Activated CD4-positive, alpha-beta T cell treated with anti-CD3 and anti-CD28 coated beads, Interleukin-2, amount 10 ng/mL, durations not matched to agents 24 days and 14 days (primary cell): ENCODE measurements around the gene PRELID1. TPM values are rescaled to one million over a fixed set of nuclear protein-coding genes. Genes with fewer than 3 reads are reported as not detected.
A peak's percentile ranks its signal among the peaks of the same experiment; 100 is the strongest.

Source experiments
- DNase-seq: peaks from one replicate; pipeline ENCODE4 v3.0.0; 2022
- H3K27ac Mint-ChIP-seq: one replicate; pipeline ENCODE4 v1.8.0; 2022; ENCODE audit warnings: mild to moderate bottlenecking, mixed read lengths
- H3K27me3 Mint-ChIP-seq: one replicate; pipeline ENCODE4 v1.8.0; 2022; ENCODE audit warnings: mixed read lengths
- H3K36me3 Mint-ChIP-seq: one replicate; pipeline ENCODE4 v1.8.0; 2022; ENCODE audit warnings: low read depth, mild to moderate bottlenecking, mixed read lengths
- H3K4me1 Mint-ChIP-seq: one replicate; pipeline ENCODE4 v1.8.0; 2021; ENCODE audit warnings: mixed read lengths
- H3K4me3 Mint-ChIP-seq: one replicate; pipeline ENCODE4 v1.8.0; 2022; ENCODE audit warnings: mild to moderate bottlenecking, moderate library complexity, mixed read lengths
- H3K9me3 Mint-ChIP-seq: one replicate; pipeline ENCODE4 v1.8.0; 2021; ENCODE audit warnings: mixed read lengths
- intact Hi-C: fragments of 100-400 bp; cut with micrococcal nuclease; formaldehyde crosslinking; loops from one replicate; pipeline ENCODE4 v1.15.1; 2023
- total RNA-seq: library from RNA; stranded (reverse); gene quantifications from 2 replicates; pipeline ENCODE4 v1.2.3, GENCODE V29; 2022

PRELID1 gene
- total RNA-seq, 1 donor from 2014 or later = 248 TPM

GRCh38 chr5:177330991-177331842, 27.6 kb downstream of the PRELID1 start:
- no peak overlapping the region for H3K27ac Mint-ChIP-seq

DNA sequence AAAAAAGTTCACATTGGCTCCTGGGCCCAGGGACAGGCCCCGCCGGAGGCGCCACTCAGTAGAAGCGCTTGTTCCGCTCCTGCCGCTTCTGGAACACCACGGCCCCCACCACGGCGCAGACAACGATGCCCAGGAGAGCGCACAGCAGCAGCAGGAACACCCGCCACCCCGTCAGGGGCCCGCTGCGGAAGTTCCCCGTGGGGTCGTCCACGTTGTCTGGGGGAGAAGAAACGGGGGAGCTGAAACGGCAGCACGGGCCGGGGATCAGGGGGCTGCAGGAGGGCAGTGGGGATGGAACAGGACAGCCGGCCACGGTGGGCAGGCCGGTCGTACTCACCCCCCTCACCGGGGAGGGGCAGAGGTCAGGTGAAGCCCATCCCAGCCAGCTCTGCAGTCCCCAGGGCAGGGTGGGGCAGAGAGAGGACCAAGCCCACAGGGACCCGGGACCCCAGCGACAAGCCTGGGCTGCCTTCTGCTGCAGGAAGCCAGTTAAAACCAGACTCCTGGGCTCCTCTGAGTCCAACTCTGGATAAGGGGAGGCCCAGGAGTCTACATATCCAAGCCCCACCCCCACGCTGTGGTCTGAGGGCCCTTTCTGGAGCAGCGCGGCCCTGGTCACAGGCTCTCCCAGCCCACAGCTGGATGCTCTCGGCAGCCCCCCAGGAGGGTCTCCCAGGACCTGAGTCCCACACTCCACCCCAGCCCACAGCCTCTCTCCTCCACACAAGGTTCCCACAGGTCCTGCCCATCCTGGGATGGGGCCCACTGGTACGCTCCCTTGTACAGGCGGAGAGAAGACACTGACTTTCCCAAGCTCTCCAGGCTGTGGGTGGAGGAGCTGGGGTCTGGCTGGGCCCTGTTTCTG, 28.7 kb downstream of the PRELID1 start:
- Mint-ChIP-seq H3K4me1 (peaks cover 2% of the 10 kb centered on the region), H3K27ac (no peak overlapping the region), H3K36me3 (peaks cover 48% of the 10 kb centered on the region), H3K9me3 (no peaks in the 10 kb centered on the region), H3K27me3 (no peaks in the 10 kb centered on the region), H3K4me3 (no peak overlapping the region)
- intact Hi-C loops = no loop called here
- DNase-seq = no peak

More at GRCh38 chr5:177330991-177331842, 27.6 kb downstream of the PRELID1 start:
- no peak overlapping the region for H3K4me3 Mint-ChIP-seq
- no peak for DNase-seq
- H3K27me3 Mint-ChIP-seq = no peaks in the 10 kb centered on the region
- peaks cover 41% of the 10 kb centered on the region for H3K36me3 Mint-ChIP-seq
- intact Hi-C loops = no loop called here
- no peaks in the 10 kb centered on the region for H3K9me3 Mint-ChIP-seq
- peaks cover 2% of the 10 kb centered on the region for H3K4me1 Mint-ChIP-seq

- Mint-ChIP-seq H3K4me1 (no peaks in the 10 kb centered on the region), H3K4me3 (no peak overlapping the region), H3K9me3 (no peaks in the 10 kb centered on the region), H3K27ac (no peak overlapping the region), H3K27me3 (no peaks in the 10 kb centered on the region), H3K36me3 (peaks cover 49% of the 10 kb centered on the region)
- DNase-seq = no peak
- intact Hi-C loops = no loop called here
Observed at GRCh38 chr5:177332896-177333260, 29.3 kb downstream of the PRELID1 start.

DNA sequence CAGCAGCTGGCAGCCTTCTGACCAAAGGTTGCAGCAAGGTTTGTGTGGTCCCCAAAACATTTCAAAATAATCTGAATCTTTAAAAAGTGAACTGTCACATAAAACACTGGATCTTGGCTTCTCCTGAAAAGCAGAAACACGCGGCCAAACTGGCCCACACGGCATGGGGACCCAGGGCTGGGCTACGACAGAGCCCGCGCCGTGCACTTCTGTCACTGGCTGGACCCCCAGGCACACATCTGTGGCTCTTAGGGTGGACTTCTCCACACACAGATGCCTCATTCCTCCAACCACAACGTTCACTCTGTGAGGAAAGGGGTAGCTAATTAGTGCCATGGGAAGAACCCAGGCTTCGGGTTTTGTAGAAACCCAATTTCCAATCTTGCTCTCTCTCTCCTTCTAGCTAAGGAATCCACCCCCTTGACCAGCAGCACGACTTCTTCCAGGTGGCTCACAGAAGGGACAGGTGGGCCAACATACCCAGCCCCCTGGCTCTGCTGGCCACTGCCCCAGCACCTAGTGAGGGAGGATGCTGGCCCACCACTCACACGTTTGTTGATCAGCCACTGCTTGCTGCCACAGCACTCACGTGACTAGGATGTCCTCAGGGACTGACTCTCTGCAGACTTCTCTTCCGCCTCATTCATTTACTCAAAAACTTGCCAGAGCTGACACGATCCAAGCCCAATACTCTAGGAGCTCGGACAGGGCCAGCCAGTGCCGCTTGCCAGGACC, 30.0 kb downstream of the PRELID1 start:
- no peak for DNase-seq
- no peaks in the 10 kb centered on the region for H3K9me3 Mint-ChIP-seq
- no peaks in the 10 kb centered on the region for H3K4me1 Mint-ChIP-seq
- H3K4me3 Mint-ChIP-seq = no peak overlapping the region
- intact Hi-C loops = no loop called here
- no peak overlapping the region for H3K27ac Mint-ChIP-seq
- H3K27me3 Mint-ChIP-seq = no peaks in the 10 kb centered on the region
- peaks cover 49% of the 10 kb centered on the region for H3K36me3 Mint-ChIP-seq

DNA sequence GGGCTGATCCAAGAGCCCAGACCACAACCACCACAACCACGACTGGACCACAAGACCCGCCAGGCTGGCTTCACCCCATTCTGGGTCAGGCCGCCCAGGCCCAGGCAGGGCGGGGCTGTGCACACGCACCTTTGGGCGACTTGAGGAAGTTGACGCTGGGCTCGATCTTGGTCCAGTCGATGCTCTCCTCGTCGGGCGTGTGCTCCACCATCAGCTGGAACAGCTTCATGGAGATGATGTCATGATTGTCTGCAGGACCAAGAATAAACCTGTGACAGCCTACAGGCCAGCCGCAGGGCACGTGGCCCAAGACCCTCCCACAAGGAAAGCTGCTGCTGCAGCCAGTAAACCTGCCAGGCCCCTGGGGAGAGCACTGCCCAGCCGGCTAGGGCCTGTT, 30.6 kb downstream of the PRELID1 start:
- intact Hi-C loops = no loop called here
- Mint-ChIP-seq H3K4me1 (no peaks in the 10 kb centered on the region), H3K27ac (no peak overlapping the region), H3K36me3 (peaks cover 54% of the 10 kb centered on the region), H3K27me3 (no peaks in the 10 kb centered on the region), H3K4me3 (no peak overlapping the region), H3K9me3 (no peaks in the 10 kb centered on the region)
- DNase-seq = no peak

- intact Hi-C loops = no loop called here
- peak overlapping the region; percentile 48 for H3K27ac Mint-ChIP-seq
- H3K9me3 Mint-ChIP-seq = no peaks in the 10 kb centered on the region
- H3K4me3 Mint-ChIP-seq = no peak overlapping the region
- DNase-seq = no peak
- H3K27me3 Mint-ChIP-seq = no peaks in the 10 kb centered on the region
- peaks cover 62% of the 10 kb centered on the region for H3K36me3 Mint-ChIP-seq
- peaks cover 7% of the 10 kb centered on the region for H3K4me1 Mint-ChIP-seq
Observed at GRCh38 chr5:177334781-177335700, 31.4 kb downstream of the PRELID1 start.

GRCh38 chr5:177335701-177336065, 32.1 kb downstream of the PRELID1 start:
- intact Hi-C loops = no loop called here
- H3K27ac Mint-ChIP-seq = no peak overlapping the region
- no peak for DNase-seq
- H3K4me1 Mint-ChIP-seq = peaks cover 9% of the 10 kb centered on the region
- H3K9me3 Mint-ChIP-seq = no peaks in the 10 kb centered on the region
- no peaks in the 10 kb centered on the region for H3K27me3 Mint-ChIP-seq
- no peak overlapping the region for H3K4me3 Mint-ChIP-seq
- H3K36me3 Mint-ChIP-seq = peaks cover 61% of the 10 kb centered on the region

- H3K27me3 Mint-ChIP-seq = no peaks in the 10 kb centered on the region
- H3K4me3 Mint-ChIP-seq = no peak overlapping the region
- H3K4me1 Mint-ChIP-seq = peaks cover 9% of the 10 kb centered on the region
- H3K27ac Mint-ChIP-seq = peak overlapping the region; percentile 2
- intact Hi-C loops = no loop called here
- DNase-seq = no peak
- H3K36me3 Mint-ChIP-seq = peaks cover 60% of the 10 kb centered on the region
- H3K9me3 Mint-ChIP-seq = no peaks in the 10 kb centered on the region
Observed at GRCh38 chr5:177336112-177336511, 32.5 kb downstream of the PRELID1 start.

- Mint-ChIP-seq H3K27ac (no peak overlapping the region), H3K9me3 (no peaks in the 10 kb centered on the region), H3K36me3 (peaks cover 66% of the 10 kb centered on the region), H3K4me3 (no peak overlapping the region), H3K4me1 (peaks cover 9% of the 10 kb centered on the region), H3K27me3 (no peaks in the 10 kb centered on the region)
- intact Hi-C loops = no loop called here
- no peak for DNase-seq
Observed at GRCh38 chr5:177336603-177337494, 33.2 kb downstream of the PRELID1 start.

DNA sequence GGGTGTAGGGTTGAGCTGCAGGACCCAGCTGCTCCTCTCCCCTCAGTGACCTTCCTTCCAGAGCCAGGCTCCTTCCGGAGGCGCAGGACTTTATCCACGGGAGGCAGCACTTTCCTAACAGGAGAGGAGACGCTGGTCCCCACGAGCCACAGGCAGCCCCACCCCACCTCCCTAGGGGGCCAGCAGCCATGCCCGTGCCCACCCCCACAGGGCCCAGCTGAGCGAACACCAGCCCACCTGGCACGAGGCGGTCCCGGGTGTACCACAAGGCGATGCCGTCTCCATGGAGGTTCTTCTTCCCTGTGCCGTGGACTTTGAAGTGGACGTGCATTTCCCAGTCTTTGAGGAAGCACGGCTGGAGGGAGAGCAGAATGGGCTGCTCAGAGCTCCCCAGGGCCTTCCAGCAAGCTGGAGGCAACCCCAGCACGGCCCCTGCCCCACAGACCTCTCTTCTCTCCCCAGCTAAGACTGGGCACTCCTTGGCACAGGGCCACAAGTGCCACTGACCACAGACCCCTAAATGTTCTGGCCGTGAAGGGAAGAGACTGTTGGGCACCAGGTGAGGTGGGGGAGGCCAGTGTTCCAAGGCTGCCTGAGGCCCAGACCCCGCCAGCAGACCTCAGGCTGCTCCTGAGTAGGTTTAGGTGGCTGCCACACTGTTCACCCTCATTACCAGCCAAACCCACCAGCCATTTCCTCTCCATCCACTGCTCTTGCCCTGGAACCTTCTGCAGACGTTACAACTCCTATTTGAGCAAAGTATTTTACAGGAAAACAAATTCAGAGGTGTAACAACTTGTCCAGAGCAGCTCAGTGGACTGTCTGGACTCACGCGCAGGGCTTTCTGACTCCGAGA, 34.9 kb downstream of the PRELID1 start:
- intact Hi-C loops = no loop called here
- no peak overlapping the region for H3K27ac Mint-ChIP-seq
- no peak overlapping the region for H3K4me3 Mint-ChIP-seq
- peaks cover 63% of the 10 kb centered on the region for H3K36me3 Mint-ChIP-seq
- no peak for DNase-seq
- no peaks in the 10 kb centered on the region for H3K9me3 Mint-ChIP-seq
- peaks cover 11% of the 10 kb centered on the region for H3K4me1 Mint-ChIP-seq
- H3K27me3 Mint-ChIP-seq = no peaks in the 10 kb centered on the region

- DNase-seq = no peak
- H3K4me1 Mint-ChIP-seq = peaks cover 13% of the 10 kb centered on the region
- H3K27me3 Mint-ChIP-seq = no peaks in the 10 kb centered on the region
- H3K27ac Mint-ChIP-seq = peak overlapping the region; percentile 51
- no peak overlapping the region for H3K4me3 Mint-ChIP-seq
- peaks cover 59% of the 10 kb centered on the region for H3K36me3 Mint-ChIP-seq
- H3K9me3 Mint-ChIP-seq = no peaks in the 10 kb centered on the region
- intact Hi-C loops = no loop called here
Observed at GRCh38 chr5:177339107-177339638, 35.6 kb downstream of the PRELID1 start.
